Vagina (tissue), 2 donors: ENCODE results near the gene ENO1.

Experiments used
- POLR2A ChIP-seq, 2 donors: fragments of 450-650 bp; IDR thresholded peaks; one replicate each; pipeline ENCODE4 v1.6.1; 2017; ENCODE audit warnings: antibody characterized with exemption in 2 of 2, mild to moderate bottlenecking in 2 of 2, moderate library complexity in 2 of 2
- TF ChIP-seq, protein P1 (sequence below), 3 experiments: fragments of 450-650 bp in 2 of 3; fragments of 200-600 bp in 1 of 3; sonication (generic) in 1 of 3; IDR thresholded peaks; one replicate each; pipeline ENCODE4 v1.5.1; 2017 to 2019; ENCODE audit warnings: antibody characterized with exemption in 3 of 3, mild to moderate bottlenecking in 2 of 3, moderate library complexity in 2 of 3

- TF ChIP-seq, protein P1, sequence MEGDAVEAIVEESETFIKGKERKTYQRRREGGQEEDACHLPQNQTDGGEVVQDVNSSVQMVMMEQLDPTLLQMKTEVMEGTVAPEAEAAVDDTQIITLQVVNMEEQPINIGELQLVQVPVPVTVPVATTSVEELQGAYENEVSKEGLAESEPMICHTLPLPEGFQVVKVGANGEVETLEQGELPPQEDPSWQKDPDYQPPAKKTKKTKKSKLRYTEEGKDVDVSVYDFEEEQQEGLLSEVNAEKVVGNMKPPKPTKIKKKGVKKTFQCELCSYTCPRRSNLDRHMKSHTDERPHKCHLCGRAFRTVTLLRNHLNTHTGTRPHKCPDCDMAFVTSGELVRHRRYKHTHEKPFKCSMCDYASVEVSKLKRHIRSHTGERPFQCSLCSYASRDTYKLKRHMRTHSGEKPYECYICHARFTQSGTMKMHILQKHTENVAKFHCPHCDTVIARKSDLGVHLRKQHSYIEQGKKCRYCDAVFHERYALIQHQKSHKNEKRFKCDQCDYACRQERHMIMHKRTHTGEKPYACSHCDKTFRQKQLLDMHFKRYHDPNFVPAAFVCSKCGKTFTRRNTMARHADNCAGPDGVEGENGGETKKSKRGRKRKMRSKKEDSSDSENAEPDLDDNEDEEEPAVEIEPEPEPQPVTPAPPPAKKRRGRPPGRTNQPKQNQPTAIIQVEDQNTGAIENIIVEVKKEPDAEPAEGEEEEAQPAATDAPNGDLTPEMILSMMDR (IDR thresholded peaks at IDR 0.05): no peak
- no peak for TF ChIP-seq POLR2A (IDR thresholded peaks at IDR 0.05)
These were observed 5.5 kb downstream of the ENO1 start for GRCh38 chr1:8873001-8873400.
